Endodermal cell (in vitro differentiated cells): ENCODE results near the gene ZNF579. TPM values are rescaled to one million over a fixed set of nuclear protein-coding genes. Genes with fewer than 3 reads are reported as not detected.
A peak's percentile ranks its signal among the peaks of the same experiment; 100 is the strongest.

ENCODE experiments used
- DNase-seq: peaks from one replicate; pipeline ENCODE4 v3.0.0-alpha.2; 2017
- H3K27ac ChIP-seq: 2 replicates; pipeline ENCODE4 v1.5.1; 2013; ENCODE audit warnings: mild to moderate bottlenecking, low read depth, low read length, moderate library complexity
- H3K27me3 ChIP-seq: 2 replicates; pipeline ENCODE4 v1.6.1; 2013; ENCODE audit warnings: mild to moderate bottlenecking, low read length, moderate library complexity; ENCODE audit not compliant: insufficient read depth, control insufficient read depth, poor library complexity, severe bottlenecking
- H3K36me3 ChIP-seq: 2 replicates; pipeline ENCODE4 v1.7.0; 2013; ENCODE audit warnings: mild to moderate bottlenecking, low read length, moderate library complexity; ENCODE audit not compliant: control insufficient read depth, insufficient read depth
- H3K4me1 ChIP-seq: one replicate; pipeline ENCODE4 v1.7.0; 2013; ENCODE audit warnings: low read length; ENCODE audit not compliant: control insufficient read depth, insufficient read depth
- H3K4me3 ChIP-seq: 2 replicates; pipeline ENCODE4 v1.5.1; 2013; ENCODE audit warnings: mild to moderate bottlenecking, low read length, moderate library complexity
- H3K9ac ChIP-seq: 2 replicates; pipeline ENCODE4 v1.6.1; 2013; ENCODE audit warnings: mild to moderate bottlenecking, low read length, moderate library complexity; ENCODE audit not compliant: poor library complexity, severe bottlenecking; ENCODE audit errors: extremely low read depth
- H3K9me3 ChIP-seq: 2 replicates; pipeline ENCODE4 v1.6.1; 2013; ENCODE audit warnings: mild to moderate bottlenecking, low read length, moderate library complexity; ENCODE audit not compliant: control insufficient read depth
- H3K27ac Mint-ChIP-seq: 2 replicates; pipeline ENCODE4 v1.8.0; 2020; ENCODE audit warnings: mixed read lengths
- H3K27me3 Mint-ChIP-seq: 2 replicates; pipeline ENCODE4 v1.8.0; 2021; ENCODE audit warnings: mild to moderate bottlenecking, mixed read lengths; ENCODE audit not compliant: insufficient read depth
- H3K36me3 Mint-ChIP-seq: 2 replicates; pipeline ENCODE4 v1.8.0; 2020; ENCODE audit warnings: low read depth, mixed read lengths
- H3K4me1 Mint-ChIP-seq: 2 replicates; pipeline ENCODE4 v1.8.0; 2020; ENCODE audit warnings: mixed read lengths
- H3K4me3 Mint-ChIP-seq: 2 replicates; pipeline ENCODE4 v1.8.0; 2020; ENCODE audit warnings: mild to moderate bottlenecking, moderate library complexity, mixed read lengths
- H3K9me3 Mint-ChIP-seq: 2 replicates; pipeline ENCODE4 v1.8.0; 2020; ENCODE audit warnings: mild to moderate bottlenecking, mixed read lengths
- WGBS, 2 experiments: methylation state at CpG; one replicate each; pipeline versions ENCODE4 v1.1.5 to v1.1.7; 2013; ENCODE audit warnings: missing lambda C conversion rate in 2 of 2, mixed read lengths in 1 of 2; ENCODE audit not compliant: insufficient coverage in 1 of 2, insufficient read length in 1 of 2; 5-methylcytosine and 5-hydroxymethylcytosine counted together
- total RNA-seq, 2 donors: library from RNA; stranded (reverse); fragmentation: NEBNext Ultra II Directional in 1 of 2; extraction: Animal tissue kit (Norgen Biotek cat#: 25700) in 1 of 2; gene quantifications; 2 replicates in 1 of 2; 3 replicates in 1 of 2; pipeline ENCODE4 v1.2.1, GENCODE V29; 2021
- TF ChIP-seq, protein P1 (sequence below): fragments of 200-600 bp; sonication (generic); conservative IDR thresholded peaks from 2 replicates; pipeline ENCODE4 v1.5.0; 2021; ENCODE audit warnings: antibody characterized with exemption, mild to moderate bottlenecking

The ZNF579 gene
- total RNA-seq, 2 donors from 2014 or later = 27.5 to 30.7 TPM

DNA sequence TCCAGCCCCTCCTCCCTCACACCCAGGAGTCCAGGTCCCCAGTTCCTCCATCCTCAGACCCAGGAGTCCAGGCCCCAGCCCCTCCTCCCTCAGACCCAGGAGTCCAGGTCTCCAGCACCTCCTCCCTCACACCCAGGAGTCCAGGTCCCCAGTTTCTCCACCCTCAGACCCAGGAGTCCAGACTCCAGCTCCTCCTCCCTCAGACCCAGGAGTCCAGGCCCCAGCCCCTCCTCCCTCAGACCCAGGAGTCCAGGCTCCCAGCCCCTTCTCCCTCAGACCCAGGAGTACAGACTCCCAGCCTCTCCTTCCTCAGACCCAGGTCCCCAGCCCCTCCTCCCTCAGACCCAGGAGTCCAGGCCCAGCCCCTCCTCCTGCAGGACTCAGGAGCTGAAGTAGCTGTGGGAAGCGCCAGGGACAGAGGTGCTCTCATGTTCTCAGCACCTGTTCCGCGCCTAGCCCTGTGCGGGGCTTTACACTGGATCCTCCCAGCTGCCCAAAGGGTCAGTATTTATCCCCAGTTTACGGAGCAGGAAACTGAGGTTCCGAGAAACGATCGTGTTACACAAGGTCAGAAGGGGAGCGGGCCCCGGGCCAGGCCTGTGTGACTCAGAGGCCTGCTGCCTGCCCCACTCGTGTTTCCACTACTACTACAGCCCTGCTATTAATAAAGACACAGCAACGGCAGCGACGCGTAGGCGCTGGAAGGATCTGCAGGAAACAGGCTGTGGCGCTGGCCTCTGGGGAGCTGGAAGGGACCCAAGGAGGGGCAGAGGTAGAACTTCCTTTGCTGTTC, 33.6 kb downstream of the ZNF579 start:
- Mint-ChIP-seq H3K9me3 (no peaks in the 10 kb centered on the region), H3K27ac (no peak overlapping the region), H3K27me3 (peaks cover 15% of the 10 kb centered on the region), H3K36me3 (no peaks in the 10 kb centered on the region), H3K4me1 (peaks cover 19% of the 10 kb centered on the region), H3K4me3 (no peak overlapping the region)
- no peak overlapping the region for H3K9ac ChIP-seq
- no peaks in the 10 kb centered on the region for H3K36me3 ChIP-seq
- no peaks in the 10 kb centered on the region for H3K27me3 ChIP-seq
- WGBS, 2 experiments = 75 to 83% methylated on average over 13 to 17 of the region's 17 CpGs
- peaks cover 2% of the 10 kb centered on the region for H3K4me1 ChIP-seq
- H3K4me3 ChIP-seq = no peak overlapping the region
- TF ChIP-seq, protein P1, sequence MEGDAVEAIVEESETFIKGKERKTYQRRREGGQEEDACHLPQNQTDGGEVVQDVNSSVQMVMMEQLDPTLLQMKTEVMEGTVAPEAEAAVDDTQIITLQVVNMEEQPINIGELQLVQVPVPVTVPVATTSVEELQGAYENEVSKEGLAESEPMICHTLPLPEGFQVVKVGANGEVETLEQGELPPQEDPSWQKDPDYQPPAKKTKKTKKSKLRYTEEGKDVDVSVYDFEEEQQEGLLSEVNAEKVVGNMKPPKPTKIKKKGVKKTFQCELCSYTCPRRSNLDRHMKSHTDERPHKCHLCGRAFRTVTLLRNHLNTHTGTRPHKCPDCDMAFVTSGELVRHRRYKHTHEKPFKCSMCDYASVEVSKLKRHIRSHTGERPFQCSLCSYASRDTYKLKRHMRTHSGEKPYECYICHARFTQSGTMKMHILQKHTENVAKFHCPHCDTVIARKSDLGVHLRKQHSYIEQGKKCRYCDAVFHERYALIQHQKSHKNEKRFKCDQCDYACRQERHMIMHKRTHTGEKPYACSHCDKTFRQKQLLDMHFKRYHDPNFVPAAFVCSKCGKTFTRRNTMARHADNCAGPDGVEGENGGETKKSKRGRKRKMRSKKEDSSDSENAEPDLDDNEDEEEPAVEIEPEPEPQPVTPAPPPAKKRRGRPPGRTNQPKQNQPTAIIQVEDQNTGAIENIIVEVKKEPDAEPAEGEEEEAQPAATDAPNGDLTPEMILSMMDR = no peak
- H3K9me3 ChIP-seq = no peaks in the 10 kb centered on the region
- H3K27ac ChIP-seq = no peak overlapping the region
- no peak for DNase-seq

DNA sequence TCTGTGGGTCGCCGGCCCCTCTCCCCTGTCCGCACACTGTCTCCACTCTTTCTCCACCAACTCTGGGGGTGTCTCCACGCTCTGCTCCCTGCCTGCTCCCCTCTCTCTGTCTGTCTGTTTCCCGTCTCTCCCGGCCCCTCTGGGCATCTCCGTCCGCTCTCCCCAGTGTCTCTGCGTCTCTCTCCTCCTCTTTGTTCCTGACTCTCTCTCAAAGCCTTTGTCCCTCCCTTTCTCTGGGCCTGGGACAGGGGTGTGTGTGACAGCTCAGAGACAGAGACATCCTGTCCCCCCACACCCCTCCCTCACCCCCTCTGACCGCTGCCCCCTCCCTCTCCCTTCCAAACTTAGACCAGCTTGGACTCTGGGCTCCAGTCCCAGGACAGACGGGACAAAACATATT, 34.6 kb downstream of the ZNF579 start:
- Histone ChIP-seq H3K27ac (no peak overlapping the region), H3K4me1 (peaks cover 2% of the 10 kb centered on the region), H3K9ac (no peak overlapping the region), H3K9me3 (no peaks in the 10 kb centered on the region), H3K36me3 (no peaks in the 10 kb centered on the region), H3K4me3 (no peak overlapping the region), H3K27me3 (no peaks in the 10 kb centered on the region)
- 84 to 90% methylated on average over 8 to 11 of the region's 11 CpGs for WGBS, 2 experiments
- Mint-ChIP-seq H3K36me3 (no peaks in the 10 kb centered on the region), H3K4me3 (no peak overlapping the region), H3K9me3 (no peaks in the 10 kb centered on the region), H3K27me3 (peaks cover 23% of the 10 kb centered on the region), H3K4me1 (peaks cover 19% of the 10 kb centered on the region), H3K27ac (peak overlapping the region; percentile 11)
- TF ChIP-seq, protein P1 = no peak
- DNase-seq = no peak

DNA sequence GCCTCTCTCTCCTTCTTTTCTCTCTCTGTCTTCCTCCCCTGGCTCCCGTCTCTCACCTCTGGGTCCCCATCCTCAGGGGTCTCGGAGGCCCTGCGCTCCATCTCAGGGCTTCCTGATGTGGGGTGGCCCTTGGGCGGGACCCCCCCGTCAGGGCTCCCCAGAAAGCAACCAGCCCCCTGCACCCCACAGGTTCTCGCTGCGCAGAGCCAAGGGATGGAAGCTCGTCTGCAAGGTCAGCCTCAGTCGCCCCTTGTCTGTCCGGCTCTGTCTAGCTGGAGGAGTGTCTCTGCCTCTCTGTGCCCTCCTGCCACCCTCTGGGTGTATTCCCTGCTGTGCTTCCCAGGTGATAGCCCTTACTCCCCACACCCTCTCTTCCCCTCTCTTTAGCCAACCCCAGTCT, 35.2 kb downstream of the ZNF579 start, which contains the start of gene SBK3:
Gene SBK3 (minus strand): TSS at position 101 of the 400 bp plus-strand sequence. CDS start 0 bp downstream, at position 101.
- H3K4me1 ChIP-seq = peaks cover 2% of the 10 kb centered on the region
- Mint-ChIP-seq H3K27ac (peak within 1 kb of the TSS; percentile 11), H3K27me3 (peaks cover 23% of the 10 kb centered on the region), H3K36me3 (no peaks in the 10 kb centered on the region), H3K4me1 (peaks cover 19% of the 10 kb centered on the region), H3K4me3 (no peak within 1 kb of the TSS), H3K9me3 (no peaks in the 10 kb centered on the region)
- H3K9ac ChIP-seq = no peak within 1 kb of the TSS
- WGBS, 2 experiments = 89 to 96% methylated on average over 10 of the region's 10 CpGs
- no peaks in the 10 kb centered on the region for H3K9me3 ChIP-seq
- H3K27ac ChIP-seq = no peak within 1 kb of the TSS
- no peak within 1 kb of the TSS for H3K4me3 ChIP-seq
- TF ChIP-seq, protein P1 = no peak
- no peak for DNase-seq
- H3K36me3 ChIP-seq = no peaks in the 10 kb centered on the region
- H3K27me3 ChIP-seq = no peaks in the 10 kb centered on the region
